ENCODE results near the gene SNRPD2. TPM values are rescaled to one million over a fixed set of nuclear protein-coding genes. Genes with fewer than 3 reads are reported as not detected.
A peak's percentile ranks its signal among the peaks of the same experiment; 100 is the strongest.
"Not testable (repeated sequence)": the region's sequence is repeated elsewhere in the genome, so short reads cannot be mapped to it uniquely, and the experiment has no call there.

The SNRPD2 gene
- 402 TPM for polyA plus RNA-seq (2013, experiment 1 of 2; ENCODE audit: insufficient read length)
- 292 TPM for polyA plus RNA-seq (2013, experiment 2 of 2; ENCODE audit: insufficient read length)

DNA sequence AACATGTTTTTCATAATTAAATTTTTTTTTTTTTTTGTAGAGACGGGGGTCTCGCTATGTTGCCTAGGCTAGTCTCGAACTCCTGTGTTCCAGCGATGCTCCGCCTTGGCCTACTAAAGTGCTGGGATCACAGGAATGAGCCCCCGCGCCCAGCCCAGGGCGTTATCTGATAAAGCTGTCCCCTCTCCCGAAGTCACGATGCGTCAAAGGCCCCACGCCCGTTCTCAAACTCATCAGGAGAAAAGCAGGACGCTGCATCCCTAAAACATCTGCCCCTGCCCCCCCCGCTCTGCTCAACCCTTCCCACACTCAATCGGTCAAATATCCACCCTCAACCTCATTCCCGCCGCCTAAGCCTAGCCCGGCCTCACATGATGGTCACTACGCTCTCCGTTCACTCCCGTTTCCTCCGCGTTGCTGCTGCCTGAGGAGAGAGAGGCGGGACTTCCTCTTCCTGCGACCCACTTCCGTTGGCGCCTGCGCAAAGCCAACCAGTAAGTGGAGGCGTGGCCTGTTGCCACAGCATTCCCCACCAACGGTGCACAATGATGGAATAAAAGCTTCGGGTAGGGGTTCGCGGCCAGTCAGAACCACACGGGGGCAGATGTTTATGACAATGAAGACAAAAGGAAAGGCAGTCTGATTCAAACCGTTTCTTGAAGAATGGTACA is at the start of gene SNRPD2:
Gene SNRPD2, minus strand, starts transcription at position 438 of the 671 bp plus-strand sequence. Its CDS starts 65 bp downstream, at position 373.
- peak; percentile 94 for DNase-seq

DNA sequence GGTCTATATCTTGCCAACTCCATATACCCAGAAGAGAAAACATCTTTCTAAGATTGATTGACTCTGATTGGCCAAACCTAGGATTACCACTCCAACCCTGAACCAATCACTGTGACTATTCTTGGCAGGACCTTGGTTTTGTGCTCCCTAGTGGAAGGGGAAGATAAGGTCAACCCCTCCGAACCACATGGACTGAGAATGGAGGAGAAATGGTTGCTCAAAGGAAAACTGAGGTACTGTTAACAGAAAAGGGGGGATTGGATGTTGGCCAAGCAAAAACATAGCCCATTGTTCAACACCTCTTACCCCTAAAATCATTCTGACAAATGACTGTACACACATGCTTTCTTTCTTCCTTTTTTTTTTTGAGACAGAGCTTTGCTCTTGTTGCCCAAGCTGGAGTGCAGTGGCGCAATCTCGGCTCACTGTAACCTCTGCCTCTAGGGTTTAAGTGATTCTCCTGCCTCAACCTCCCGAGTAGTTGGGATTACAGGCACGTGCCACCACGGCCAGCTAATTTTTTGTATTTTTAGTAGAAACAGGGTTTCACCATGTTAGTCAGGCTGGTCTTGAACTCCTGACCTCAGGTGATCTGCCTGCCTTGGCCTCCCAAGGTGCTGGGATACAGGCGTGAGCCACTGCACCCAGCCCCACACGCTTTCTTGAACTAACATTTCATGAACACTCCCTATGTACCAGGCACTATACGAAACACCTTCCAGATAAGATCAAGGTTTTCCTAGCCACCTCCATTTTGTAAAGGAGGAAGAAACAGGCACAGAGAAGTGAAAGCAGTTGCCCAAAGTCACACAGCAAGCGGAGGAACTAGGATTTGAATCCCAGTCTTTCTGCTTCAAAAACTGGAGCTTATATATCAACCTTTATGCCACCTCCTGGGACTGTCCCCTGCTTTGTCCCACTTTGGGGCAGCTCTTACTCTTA is 48.0 kb upstream of the SNRPD2 start:
- no peak for DNase-seq

DNA sequence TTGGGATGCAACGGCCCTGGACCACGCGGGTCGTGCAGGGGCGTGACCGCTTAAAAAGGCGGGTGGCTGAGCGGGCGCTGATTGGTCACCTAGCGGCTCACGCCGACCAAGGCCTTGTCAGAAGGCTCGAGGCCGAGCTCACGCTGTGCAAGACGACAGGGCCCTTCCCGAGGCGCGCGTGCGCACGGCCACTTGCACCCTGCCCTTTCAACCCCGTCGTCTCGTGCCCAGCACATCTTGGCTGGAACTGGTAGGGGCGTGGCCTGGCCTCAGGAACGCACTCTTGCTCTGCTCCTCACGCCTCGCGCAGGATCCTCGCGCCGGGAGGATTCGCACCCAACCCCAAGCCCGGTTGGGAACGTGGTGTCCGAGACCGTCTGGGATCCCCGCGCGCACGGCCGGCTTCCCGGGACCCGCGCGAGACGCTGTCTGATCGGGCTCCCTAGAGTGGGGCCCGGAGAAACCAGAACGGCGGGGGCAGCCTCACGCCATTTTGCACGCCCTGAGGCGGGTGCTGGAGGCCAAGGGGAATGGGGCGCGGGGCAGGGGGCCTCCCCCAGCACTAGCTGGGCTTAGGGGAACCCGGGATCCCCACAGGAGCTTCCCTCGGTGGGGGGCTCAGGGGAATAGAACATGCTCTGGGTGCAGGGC is 41.5 kb upstream of the SNRPD2 start, which contains the start of gene MEIOSIN:
Gene MEIOSIN, plus strand, starts transcription at position 280 of the 651 bp plus-strand sequence. CDS start 1,938 bp downstream, outside the sequence.
- no peak for DNase-seq

DNA sequence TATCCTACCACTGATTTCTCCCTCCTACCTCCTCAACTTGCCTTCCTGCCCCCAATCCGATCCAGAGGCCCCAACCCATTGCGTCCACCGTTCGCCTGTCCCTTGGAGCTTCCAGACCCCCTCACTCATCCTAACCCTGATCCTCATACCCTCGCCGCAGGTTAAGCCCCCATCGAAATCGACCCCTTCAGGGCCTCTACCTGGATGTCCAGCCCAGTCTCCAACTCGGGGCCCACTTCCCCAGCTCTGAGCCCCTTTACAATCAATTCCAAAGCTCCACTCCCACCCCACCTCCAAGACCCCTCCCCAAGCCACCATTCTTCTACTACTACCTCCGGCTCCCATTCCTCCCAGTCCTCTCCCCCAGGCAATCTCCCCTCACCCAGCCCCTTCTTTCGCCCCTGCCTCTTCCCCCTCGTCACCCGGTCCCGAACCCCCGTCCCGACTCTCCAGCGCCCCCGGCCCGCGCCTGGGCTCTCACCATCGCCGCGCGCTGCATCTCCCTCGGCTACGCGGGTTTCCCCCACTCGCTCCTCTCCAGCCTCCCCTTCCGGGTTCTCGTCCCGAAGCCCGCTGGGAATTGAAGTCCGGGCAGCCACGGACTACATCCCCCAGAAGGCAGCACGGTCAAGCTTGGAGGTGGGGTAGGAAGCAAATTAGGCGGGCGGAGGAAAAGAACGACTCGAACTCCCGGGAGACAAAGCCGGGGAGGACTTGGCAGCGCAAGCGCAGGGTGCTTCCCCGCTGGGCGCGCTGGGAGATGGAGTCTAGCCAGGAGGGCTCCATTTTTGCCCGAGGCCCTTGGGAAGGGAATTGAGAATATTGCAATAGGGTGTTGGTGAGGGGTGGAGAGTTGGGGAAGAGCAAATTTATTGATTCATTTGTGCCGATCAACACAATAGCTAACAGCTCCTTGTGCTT is 38.9 kb upstream of the SNRPD2 start, which contains the start of gene FBXO46:
Gene FBXO46, minus strand, starts transcription at position 529 of the 921 bp plus-strand sequence. CDS start 17,401 bp downstream, outside the sequence.
- peak; percentile 99 for DNase-seq

DNA sequence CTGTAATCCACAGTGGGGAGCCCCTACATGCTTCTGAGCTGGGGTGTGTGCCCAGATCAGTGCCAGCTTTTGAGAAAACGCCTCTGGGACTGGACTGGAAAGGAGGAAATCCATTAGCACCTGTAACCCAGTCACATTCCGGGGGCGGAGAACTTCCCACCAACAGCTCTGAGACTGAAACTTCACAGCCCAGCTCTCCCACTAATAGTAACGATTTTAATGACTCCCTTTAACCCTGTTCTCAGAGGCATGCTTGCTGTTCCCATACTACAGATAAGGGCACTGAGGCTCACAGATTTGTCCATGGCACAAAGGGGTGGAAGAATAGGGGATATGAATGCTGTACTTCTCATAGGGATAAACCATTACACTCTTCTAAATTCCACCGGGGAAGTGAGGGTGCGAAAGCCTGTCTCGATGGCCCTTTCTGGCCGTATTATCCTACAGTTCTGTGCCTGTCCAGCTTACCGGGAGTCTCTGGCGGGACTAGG is 38.1 kb upstream of the SNRPD2 start:
- DNase-seq: no peak

DNA sequence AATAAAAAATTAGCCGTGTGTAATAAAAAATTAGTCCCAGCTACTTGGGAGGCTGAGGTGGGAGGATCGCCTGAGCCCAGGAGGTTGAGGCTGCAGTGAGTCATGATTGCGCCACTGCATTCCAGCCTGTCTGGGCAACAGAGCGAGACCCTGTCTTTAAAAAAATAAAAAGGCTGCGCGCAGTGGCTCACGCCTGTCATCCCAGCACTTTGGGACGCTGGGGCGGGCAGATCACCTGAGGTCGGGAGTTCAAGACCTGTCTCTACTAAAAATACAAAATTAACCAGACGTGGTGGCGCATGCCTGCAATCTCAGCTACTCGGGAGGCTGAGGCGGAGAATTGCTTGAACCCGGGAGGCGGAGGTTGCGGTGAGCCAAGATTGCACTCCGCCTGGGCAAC is 36.9 kb upstream of the SNRPD2 start:
- not testable (repeated sequence) for DNase-seq

DNA sequence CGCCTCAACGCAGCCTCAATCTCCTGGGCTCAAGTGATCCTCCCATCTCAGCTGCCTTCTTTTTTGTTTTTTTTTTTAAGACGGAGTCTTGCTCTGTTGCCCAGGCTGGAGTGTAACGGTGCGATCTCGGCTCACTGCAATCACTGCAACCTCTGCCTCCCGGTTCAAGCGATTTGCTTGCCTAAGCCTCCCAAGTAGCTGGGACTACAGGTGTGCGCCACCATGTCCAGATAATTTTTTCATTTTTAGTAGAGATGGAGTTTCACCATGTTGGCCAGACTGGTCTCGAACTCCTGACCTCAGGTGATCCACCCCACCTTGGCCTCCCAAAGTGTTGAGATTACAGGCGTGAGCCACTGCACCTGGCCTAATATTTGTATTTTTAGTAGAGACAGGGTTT is 28.3 kb upstream of the SNRPD2 start:
- DNase-seq: not testable (repeated sequence)

DNA sequence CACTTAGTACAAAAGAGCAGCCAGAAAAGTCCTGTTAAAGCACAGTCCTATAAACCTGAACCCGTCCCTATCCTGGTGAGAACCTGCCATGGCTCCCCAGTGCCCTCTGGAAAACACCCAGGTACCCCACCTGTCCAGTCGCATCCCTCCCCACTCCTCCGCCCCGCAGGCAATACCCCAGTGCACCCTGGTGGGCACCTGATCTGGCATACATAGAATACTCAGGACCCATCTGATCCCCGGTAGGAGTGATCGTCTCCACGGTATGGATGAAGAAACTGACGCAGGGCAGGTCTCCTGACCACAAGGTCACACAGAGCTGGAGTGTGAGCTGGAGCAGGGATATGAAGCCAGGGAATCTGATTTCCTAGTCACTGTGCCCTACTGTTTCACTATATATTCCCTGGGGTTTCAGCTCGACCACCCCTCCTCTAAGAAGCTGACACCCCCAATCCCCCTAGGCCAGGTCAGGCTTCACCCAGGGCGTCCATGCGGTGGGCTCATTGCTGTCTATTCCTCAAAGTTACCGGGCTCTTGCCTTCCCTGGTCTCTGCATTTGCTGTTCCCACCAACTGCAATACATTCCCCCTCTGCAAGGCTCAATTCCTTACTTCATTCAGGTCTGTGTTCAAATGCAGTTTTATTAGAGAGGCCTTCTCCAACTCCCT is 26.4 kb upstream of the SNRPD2 start:
- DNase-seq: no peak

DNA sequence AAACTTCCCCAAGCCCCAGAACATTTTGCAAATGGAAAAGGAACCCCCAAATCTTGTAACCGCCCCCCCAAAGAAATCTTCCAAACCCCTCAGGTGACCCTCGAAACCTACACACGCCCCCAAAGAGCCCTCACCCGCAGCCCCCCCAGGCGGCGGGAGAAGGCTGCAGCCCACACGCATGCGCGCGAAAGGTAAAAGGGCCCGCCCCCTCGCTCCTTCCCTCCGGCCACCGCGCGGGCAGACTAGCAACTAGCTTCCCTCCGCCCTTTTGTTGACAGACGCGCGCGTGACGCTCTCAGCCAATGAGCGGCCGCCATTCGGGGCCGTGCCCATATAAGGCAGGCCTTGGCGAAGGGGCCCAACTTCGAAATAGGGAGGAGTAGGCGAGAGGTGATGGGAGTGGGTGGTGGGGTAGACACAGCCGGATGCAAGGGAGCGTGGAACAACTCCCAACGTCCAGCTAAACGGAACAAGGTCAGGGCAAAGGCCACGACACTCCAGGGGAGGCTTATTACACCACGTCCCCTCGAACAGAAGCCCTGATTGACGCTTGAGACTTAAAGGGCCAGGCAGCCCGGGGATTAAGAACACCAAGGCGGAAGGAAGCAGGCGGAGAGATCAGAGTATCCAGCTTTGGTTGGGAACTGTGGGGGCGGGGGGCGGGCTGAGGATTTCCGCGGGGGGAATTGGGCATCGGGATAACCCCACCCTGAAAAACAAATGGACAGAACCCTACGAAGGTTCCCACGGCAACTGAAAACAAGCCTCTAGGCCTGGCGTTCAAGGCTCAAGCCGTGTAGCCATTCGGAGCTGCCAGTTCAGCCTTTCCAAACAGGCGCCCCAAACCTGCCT is 25.6 kb upstream of the SNRPD2 start:
- peak; percentile 99 for DNase-seq

DNA sequence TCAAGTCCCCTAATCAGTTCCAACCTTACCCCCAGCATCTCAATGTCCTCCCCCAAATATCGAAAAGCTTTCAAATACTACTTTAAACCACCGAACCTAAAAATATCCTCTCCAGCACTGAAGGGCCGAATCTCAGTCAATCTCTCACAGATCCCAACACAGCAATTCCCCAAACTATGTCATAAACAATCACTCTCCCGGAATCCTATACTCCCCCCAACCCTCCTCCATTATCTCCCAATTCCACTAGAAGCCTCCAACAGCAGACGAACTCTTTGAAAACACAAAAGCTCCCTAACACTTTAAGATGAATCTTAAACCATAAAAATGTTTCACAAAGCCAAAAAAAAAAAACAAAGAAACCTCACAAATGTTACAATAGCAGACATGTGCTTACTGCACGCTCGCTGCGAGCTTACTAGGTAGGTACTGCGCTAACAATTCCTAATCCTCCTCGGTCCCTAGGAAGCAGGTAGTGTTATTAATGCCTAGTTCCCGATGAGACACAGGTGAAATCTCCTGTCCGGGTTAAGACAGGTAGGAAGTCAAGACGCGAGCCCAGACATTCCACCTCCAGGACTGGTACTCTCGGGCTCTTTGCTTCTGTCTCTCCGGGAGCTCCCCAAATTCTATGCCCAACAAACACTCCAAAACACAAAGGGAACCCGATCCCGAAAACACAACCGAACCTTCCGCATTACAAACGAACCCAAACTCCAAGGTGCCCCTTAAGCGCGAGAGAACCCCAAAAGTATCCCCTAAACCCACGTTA is 24.8 kb upstream of the SNRPD2 start:
- DNase-seq: no peak

DNA sequence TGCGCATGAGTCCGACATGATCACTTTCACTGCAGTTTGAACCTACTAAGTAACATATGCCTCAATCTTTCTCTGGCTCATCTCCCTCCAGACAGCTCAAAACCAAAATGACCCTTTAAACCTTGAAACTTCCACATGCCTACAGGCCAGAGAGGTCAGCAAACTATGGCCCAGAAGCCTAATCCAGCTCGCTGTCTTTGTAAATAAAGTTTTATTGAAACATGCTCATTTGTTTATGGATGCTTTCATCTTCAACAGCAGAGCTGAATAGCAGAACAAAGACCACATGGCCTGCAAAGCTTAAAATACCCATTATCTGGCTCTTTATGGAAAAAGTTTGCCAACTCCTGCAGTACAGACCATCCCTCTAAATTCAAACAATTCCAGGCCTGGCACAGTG is 23.4 kb upstream of the SNRPD2 start:
- no peak for DNase-seq

DNA sequence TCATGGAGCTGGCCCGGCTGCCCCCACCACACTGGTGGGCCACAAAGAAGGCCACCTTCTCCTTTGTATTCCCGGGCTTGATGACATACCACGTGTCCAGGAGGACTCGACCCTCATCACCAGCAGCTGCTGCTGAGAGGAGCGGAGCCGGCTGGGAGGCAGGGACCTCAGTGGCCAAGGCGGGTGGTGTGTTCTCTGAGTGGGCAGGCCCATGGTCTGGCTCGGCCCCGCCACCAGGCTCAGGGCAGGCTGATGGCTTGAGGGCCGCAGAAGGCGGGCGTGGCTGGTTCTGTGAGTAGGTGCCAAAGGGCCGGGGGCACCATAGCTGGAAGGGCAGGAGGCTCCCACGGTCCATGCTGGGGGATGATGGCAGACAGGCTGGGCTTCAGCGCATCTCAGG is 21.4 kb upstream of the SNRPD2 start:
- DNase-seq: no peak

DNA sequence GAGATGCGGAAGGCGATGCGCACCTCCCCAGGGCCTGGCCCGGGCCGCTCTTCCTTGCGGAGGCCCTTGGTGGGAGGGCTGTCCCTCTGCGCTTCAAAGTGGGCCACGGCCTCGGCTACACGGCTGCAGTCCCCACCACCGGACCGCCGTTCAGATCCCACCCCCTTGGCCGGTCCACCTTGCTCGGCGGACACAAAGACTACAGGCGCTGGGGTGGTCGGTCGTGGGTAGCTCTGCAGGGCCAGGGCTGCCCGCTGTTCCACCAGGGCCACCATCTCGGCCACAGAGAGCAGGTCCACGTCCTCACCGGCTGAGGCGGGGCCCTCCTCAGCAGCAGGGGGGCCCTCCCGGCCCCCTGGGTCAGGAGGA is 20.9 kb upstream of the SNRPD2 start:
- DNase-seq: no peak

DNA sequence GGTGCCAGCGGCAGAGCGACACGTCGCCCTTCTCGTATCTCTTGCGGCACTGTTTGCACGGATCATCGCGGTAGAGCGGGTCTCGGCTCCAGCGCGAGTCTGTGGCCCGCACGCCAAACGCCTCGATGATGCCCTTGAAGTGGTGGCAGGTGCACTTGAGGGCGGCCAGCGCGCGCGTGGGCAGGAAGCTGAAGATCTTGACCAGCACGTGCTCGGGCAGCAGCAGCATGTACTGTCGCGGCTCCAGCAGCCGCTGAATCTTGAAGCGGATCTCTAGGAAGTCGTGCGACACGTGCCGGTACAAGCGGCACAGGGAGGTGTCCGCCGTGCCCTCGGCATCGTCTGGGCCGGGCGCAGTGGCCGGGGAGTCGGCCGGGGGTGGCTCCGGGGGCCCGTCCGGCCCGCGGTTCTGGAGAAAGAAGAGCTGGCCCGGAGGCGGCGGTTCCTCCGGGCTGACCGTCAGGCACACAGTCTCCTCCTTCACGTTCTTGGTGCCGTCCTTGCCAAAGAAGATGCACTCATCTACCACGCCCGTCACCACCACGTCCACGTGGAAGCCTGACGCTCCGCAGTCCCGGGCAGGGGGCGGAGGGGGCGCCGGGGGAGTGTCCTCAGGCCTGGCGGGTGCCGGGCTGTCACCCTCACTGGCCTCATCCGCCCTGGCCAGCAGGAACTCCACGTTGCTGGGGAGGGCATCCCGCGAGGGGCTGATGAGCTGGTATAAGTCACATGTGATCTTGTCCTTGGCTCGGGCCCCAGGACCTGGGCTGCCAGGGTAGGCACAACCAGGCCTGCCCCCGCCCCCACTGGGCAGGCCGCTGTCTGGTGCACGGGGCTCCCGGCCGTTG is 20.3 kb upstream of the SNRPD2 start:
- no peak for DNase-seq

DNA sequence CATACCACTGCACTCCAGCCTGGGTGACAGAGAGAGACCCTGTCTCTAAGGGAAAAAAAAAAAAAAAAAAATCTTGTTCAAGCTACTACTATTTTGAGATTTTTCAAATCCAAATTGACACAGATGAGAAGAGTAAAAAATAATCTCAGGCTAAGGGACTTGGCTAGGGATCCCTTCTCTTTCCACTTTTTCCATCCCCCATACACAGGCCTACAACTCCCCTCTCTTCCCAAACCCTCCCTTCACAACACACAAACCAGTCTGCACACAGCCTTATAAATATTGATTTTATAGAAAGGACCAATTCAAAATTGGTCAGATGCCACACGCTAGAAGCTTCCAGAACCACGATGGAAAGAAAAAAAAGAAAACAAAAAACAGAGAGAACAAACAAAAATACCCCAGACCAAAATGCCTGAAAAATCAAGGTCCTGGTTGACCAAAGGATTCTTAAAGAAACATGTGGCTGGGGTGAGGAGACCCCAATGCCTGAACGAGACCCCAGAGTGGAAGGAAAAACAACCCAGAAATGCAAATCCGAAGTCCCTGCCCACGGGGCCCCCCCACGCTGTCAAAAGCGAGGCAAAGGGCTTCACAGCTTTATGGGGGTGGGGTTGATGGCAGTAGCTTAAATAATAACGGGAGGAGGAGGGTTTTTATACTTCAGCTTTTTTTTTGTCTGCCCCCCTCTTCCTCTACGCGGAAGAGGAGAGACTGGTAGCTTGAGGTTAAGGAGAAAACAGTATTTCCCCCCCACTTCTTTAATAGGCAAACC is 18.8 kb upstream of the SNRPD2 start:
- DNase-seq: no peak

DNA sequence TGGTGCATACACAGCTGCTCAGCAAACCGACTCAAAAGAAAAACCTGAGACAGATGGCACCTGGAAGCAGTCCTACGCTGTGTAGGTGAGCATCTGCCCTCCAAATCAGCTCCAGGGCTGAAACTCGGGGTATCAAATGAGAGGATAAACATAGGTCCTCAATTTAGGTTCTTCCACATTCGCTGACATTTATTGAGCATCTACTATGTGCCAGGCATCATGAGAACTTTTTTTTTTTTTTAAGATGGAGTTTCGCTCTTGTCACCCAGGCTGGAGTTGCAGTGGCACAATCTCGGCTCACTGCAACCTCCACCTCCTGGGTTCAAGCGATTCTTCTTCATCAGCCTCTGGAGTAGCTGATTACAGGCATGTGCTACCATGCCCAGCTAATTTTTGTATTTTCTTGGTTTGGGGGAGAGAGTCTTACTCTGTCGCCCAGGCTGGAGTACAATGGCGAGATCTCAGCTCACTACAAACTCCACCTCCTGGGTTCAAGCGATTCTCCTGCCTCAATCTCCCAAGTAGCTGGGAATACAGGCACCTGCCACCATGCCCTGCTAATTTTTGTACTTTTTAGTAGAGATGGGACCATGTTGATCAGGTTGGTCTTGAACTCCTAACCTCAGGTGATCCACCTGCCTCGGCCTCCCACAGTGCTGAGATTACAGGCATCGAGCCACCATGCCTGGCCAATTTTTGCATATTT is 14.1 kb upstream of the SNRPD2 start:
- DNase-seq: no peak

DNA sequence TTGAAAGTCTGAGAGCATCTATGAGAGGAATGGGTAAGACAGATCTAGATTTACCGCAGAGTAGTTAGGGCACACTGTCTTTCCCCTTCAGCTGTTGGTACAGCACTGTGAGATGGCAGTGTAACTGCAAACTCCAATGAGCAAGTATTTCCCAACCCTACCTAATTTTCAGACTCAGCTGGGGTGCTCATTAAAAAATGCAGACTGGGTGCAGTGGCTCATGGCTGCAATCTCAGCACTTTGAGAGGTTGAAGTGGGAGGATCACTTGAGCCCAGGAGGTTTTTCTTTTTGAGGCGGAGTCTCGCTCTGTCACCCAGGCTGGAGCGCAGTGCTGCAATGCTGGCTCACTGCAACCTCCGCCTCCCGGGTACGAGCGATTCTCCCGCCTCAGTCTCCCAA is 13.4 kb upstream of the SNRPD2 start:
- DNase-seq: no peak
